Endothelial cell of umbilical vein (primary cell): Measurements from ENCODE around the gene HSPA9. TPM values are rescaled to one million over a fixed set of nuclear protein-coding genes. Genes with fewer than 3 reads are reported as not detected.

Source experiments
- BruUV-seq: library from RNA; stranded (reverse); fragments of 400-500 nt; replicated peaks from 2 replicates; lab custom pipeline; 2021; lab: Mats Ljungman, UMichigan
- CTCF ChIA-PET: fragments of 300-600, 350-600 bp; sonication (Branson Sonifier 250); formaldehyde crosslinking; loops from one replicate; lab custom pipeline; 2021; ENCODE audit warnings: antibody characterized with exemption, inconsistent platforms; lab: Charles Lee
- POLR2A ChIA-PET: fragments of 300-600, 350-600 bp; sonication (Branson Sonifier 250); formaldehyde crosslinking; loops from one replicate; lab custom pipeline; 2021; ENCODE audit warnings: antibody characterized with exemption, inconsistent platforms; lab: Charles Lee
- DNase-seq: peaks from one replicate; pipeline ENCODE4 v3.0.0-alpha.2; 2011; ENCODE audit warnings: low read depth, low spot score
- FAIRE-seq: peaks from 2 replicates; lab custom pipeline; 2011; peaks lifted over from hg19 to GRCh38; lab: Jason Lieb, UNC
- H2AFZ ChIP-seq: 2 replicates; pipeline ENCODE4 v1.6.0; 2012; ENCODE audit warnings: low read depth, low read length, control low read depth, inconsistent platforms
- H3K27ac ChIP-seq: 2 replicates; pipeline ENCODE4 v1.5.1; 2011; ENCODE audit warnings: low read depth, mild to moderate bottlenecking, control low read depth, low read length, moderate library complexity; ENCODE audit not compliant: insufficient read depth
- H3K27me3 ChIP-seq, 2 experiments: 2 replicates each; pipeline versions ENCODE4 v1.6.0 to v1.6.1; 2011; ENCODE audit warnings: low read length in 2 of 2, mixed read lengths in 1 of 2; ENCODE audit not compliant: control insufficient read depth in 2 of 2, insufficient read depth in 2 of 2
- H3K36me3 ChIP-seq, 2 experiments: 2 replicates in 1 of 2; 3 replicates in 1 of 2; pipeline ENCODE4 v1.5.1; 2011; ENCODE audit warnings: low read length in 2 of 2, mild to moderate bottlenecking in 1 of 2, moderate library complexity in 1 of 2; ENCODE audit not compliant: control insufficient read depth in 2 of 2, insufficient read depth in 2 of 2; ENCODE audit errors: extremely low read depth in 1 of 2
- H3K4me1 ChIP-seq: 3 replicates; pipeline ENCODE4 v1.5.1; 2011; ENCODE audit warnings: mild to moderate bottlenecking, low read length; ENCODE audit not compliant: control insufficient read depth, insufficient read depth; ENCODE audit errors: extremely low read depth
- H3K4me2 ChIP-seq: 2 replicates; pipeline ENCODE4 v1.6.1; 2011; ENCODE audit warnings: low read length, control low read depth, mixed read lengths; ENCODE audit not compliant: insufficient read depth
- H3K4me3 ChIP-seq, 3 experiments: fragments of 200-600 bp in 1 of 3; sonication (generic), shearing (Covaris generic) in 1 of 3; replicated peaks in 1 of 3; 2 replicates each; pipeline ENCODE4 v1.5.1; 2011 to 2016; ENCODE audit warnings: control low read depth in 3 of 3, low read length in 3 of 3, mild to moderate bottlenecking in 2 of 3, inconsistent platforms in 1 of 3, low read depth in 1 of 3, moderate library complexity in 1 of 3; ENCODE audit not compliant: insufficient read depth in 1 of 3
- H3K79me2 ChIP-seq: 2 replicates; pipeline ENCODE4 v1.6.0; 2012; ENCODE audit warnings: low read length, inconsistent platforms; ENCODE audit not compliant: control insufficient read depth, insufficient read depth
- H3K9ac ChIP-seq: replicated peaks from 2 replicates; pipeline ENCODE3; 2011; ENCODE audit warnings: low read length, control low read depth; ENCODE audit not compliant: insufficient read depth; ENCODE audit errors: extremely low read depth
- H3K9me1 ChIP-seq: replicated peaks from 3 replicates; pipeline ENCODE4 v1.6.0; 2011; ENCODE audit warnings: mild to moderate bottlenecking, low read length; ENCODE audit not compliant: control insufficient read depth, insufficient read depth; ENCODE audit errors: extremely low read depth
- H3K9me3 ChIP-seq: replicated peaks from 2 replicates; pipeline ENCODE4 v1.5.1; 2012; ENCODE audit warnings: low read length, inconsistent platforms; ENCODE audit not compliant: control insufficient read depth, insufficient read depth
- H4K20me1 ChIP-seq: replicated peaks from 2 replicates; pipeline ENCODE3; 2011; ENCODE audit warnings: mild to moderate bottlenecking, low read length; ENCODE audit not compliant: control insufficient read depth, insufficient read depth; ENCODE audit errors: extremely low read depth
- EZH2 ChIP-seq: IDR thresholded peaks from 2 replicates; pipeline ENCODE4 v1.6.1; 2012; ENCODE audit warnings: borderline replicate concordance, low read depth, mild to moderate bottlenecking, moderate library complexity, low read length, inconsistent platforms; ENCODE audit not compliant: severe bottlenecking
- FOS ChIP-seq: IDR thresholded peaks from 2 replicates; pipeline ENCODE4 v1.6.1; 2011; ENCODE audit warnings: mild to moderate bottlenecking, low read length, moderate library complexity, borderline replicate concordance; ENCODE audit not compliant: insufficient read depth
- GATA2 ChIP-seq: IDR thresholded peaks from 2 replicates; pipeline ENCODE4 v1.7.0; 2011; ENCODE audit warnings: low read depth, mild to moderate bottlenecking, moderate library complexity, mixed read lengths, low read length; ENCODE audit not compliant: insufficient read length, insufficient read depth
- MAX ChIP-seq: IDR thresholded peaks from 2 replicates; pipeline ENCODE4 v1.6.1; 2011; ENCODE audit not compliant: insufficient read depth, insufficient read length
- MYC ChIP-seq: IDR thresholded peaks from one replicate; pipeline ENCODE4 v1.6.1; 2011; ENCODE audit warnings: mild to moderate bottlenecking, low read depth, low read length
- POLR2A ChIP-seq: IDR thresholded peaks from 2 replicates; pipeline ENCODE4 v1.6.1; 2012; ENCODE audit warnings: low read depth, mild to moderate bottlenecking, control low read depth, low read length
- dilution Hi-C: fragments of 300-500 bp; cut with MboI; formaldehyde crosslinking; loops from one replicate; pipeline ENCODE4 v1.15.0; 2019; ENCODE audit warnings: low sequenced_read_pairs; ENCODE audit not compliant: extremely low pct_ligation_motif_present
- intact Hi-C: fragments of 100-400 bp; cut with micrococcal nuclease; formaldehyde crosslinking; loops from one replicate; pipeline ENCODE4 v1.10.0; 2022
- polyA plus RNA-seq, 4 experiments: library from polyadenylated mRNA; depleted of rRNA in 3 of 4; stranded (reverse) in 3 of 4; unstranded in 1 of 4; fragments of >200 nt; gene quantifications; 2 replicates each; pipeline versions ENCODE4 v1.2.1 to v1.2.3, GENCODE V29; 2011 to 2012; ENCODE audit warnings: missing spikeins in 1 of 4
- total RNA-seq: library from RNA; stranded (reverse); gene quantifications from 2 replicates; pipeline ENCODE4 v1.2.3, GENCODE V29; 2021

HSPA9 gene
- total and polyA plus RNA-seq, 2 donors (not counting 3 experiments of a cell fraction or from before 2014, with no cell fraction given): 99.6 to 192 TPM

GRCh38 chr5:138582959-138583358 is 7.8 kb upstream of the HSPA9 start:
- dilution Hi-C loops: no loop called here
- BruUV-seq: no TSS peak
- TF ChIP-seq MAX: no peak
- H3K9me1 ChIP-seq: no peaks in the 10 kb centered on the region
- intact Hi-C loops: no loop called here
- no peak overlapping the region for H3K4me3 ChIP-seq
- no peak overlapping the region for H2AFZ ChIP-seq
- H3K9ac ChIP-seq: no peak overlapping the region
- H4K20me1 ChIP-seq: no peaks in the 10 kb centered on the region
- no peaks in the 10 kb centered on the region for H3K36me3 ChIP-seq
- FAIRE-seq (no peak), DNase-seq (no peak)
- H3K4me1 ChIP-seq: no peaks in the 10 kb centered on the region
- H3K79me2 ChIP-seq: no peaks in the 10 kb centered on the region
- H3K27me3 ChIP-seq: peaks cover 2 to 6% of the 10 kb centered on the region in 2 experiments
- ChIA-PET POLR2A (no interaction called here), CTCF (interaction anchor here (1.6 kb wide), 1 partner anchor 680 kb away, joined by 4 read pairs; no protein-coding TSS in a partner anchor)
- H3K4me2 ChIP-seq: no peak overlapping the region
- H3K27ac ChIP-seq: no peak overlapping the region
- H3K9me3 ChIP-seq: no peaks in the 10 kb centered on the region

- no peak overlapping the region for H3K27ac ChIP-seq
- H3K9me1 ChIP-seq: no peaks in the 10 kb centered on the region
- dilution Hi-C loops (no loop called here), intact Hi-C loops (no loop called here)
- H2AFZ ChIP-seq: no peak overlapping the region
- H4K20me1 ChIP-seq: no peaks in the 10 kb centered on the region
- FAIRE-seq: no peak
- peaks cover 2 to 6% of the 10 kb centered on the region in 2 experiments for H3K27me3 ChIP-seq
- BruUV-seq: no TSS peak
- H3K9ac ChIP-seq: no peak overlapping the region
- no peak for DNase-seq
- no peaks in the 10 kb centered on the region for H3K4me1 ChIP-seq
- no peaks in the 10 kb centered on the region for H3K9me3 ChIP-seq
- TF ChIP-seq POLR2A (no peak), FOS (no peak), EZH2 (no peak), GATA2 (no peak), MYC (no peak)
- H3K36me3 ChIP-seq: no peaks in the 10 kb centered on the region
- no peak overlapping the region for H3K4me3 ChIP-seq
- ChIA-PET CTCF (interaction anchor here (1.0 to 2.8 kb wide), 3 partner anchors 10 to 19 kb away, joined by 3 to 19 read pairs (median 4); no protein-coding TSS in a partner anchor), POLR2A (no interaction called here)
- H3K79me2 ChIP-seq: no peaks in the 10 kb centered on the region
- H3K4me2 ChIP-seq: no peak overlapping the region
These were observed 5.6 kb upstream of the HSPA9 start for GRCh38 chr5:138580777-138581176.
